ENCODE results near the gene TNFAIP2.

Gene TNFAIP2

GRCh38 chr14:103125098-103126070, 2.1 kb downstream of the TNFAIP2 start:
- no peak overlapping the region for H3K4me3 ChIP-seq (ENCODE audit: control insufficient read depth, low read depth, low read length)
- no peak for TF ChIP-seq CTCF (conservative IDR thresholded peaks at IDR 0.05; ENCODE audit: control insufficient read depth, insufficient read depth, low read depth, low read length)
- DNase-seq (ENCODE audit: low read depth), result no peak

- no peak for DNase-seq (ENCODE audit: low read depth)
- H3K4me3 ChIP-seq (ENCODE audit: control insufficient read depth, low read depth, low read length), result no peak overlapping the region
- TF ChIP-seq CTCF (conservative IDR thresholded peaks at IDR 0.05; ENCODE audit: control insufficient read depth, insufficient read depth, low read depth, low read length), result no peak
Measured at GRCh38 chr14:103126088-103126872, 3.0 kb downstream of the TNFAIP2 start.

GRCh38 chr14:103126873-103127304, 3.6 kb downstream of the TNFAIP2 start:
- H3K4me3 ChIP-seq (ENCODE audit: control insufficient read depth, low read depth, low read length), result no peak overlapping the region
- no peak for TF ChIP-seq CTCF (conservative IDR thresholded peaks at IDR 0.05; ENCODE audit: control insufficient read depth, insufficient read depth, low read depth, low read length)
- DNase-seq (ENCODE audit: low read depth), result no peak

GRCh38 chr14:103127356-103127755, 4.1 kb downstream of the TNFAIP2 start:
- no peak overlapping the region for H3K4me3 ChIP-seq (ENCODE audit: control insufficient read depth, low read depth, low read length)

GRCh38 chr14:103127861-103128598, 4.8 kb downstream of the TNFAIP2 start:
- TF ChIP-seq CTCF (conservative IDR thresholded peaks at IDR 0.05; ENCODE audit: control insufficient read depth, insufficient read depth, low read depth, low read length), result no peak
- DNase-seq (ENCODE audit: low read depth), result no peak
- H3K4me3 ChIP-seq (ENCODE audit: control insufficient read depth, low read depth, low read length), result no peak overlapping the region

More at GRCh38 chr14:103127356-103127755, 4.1 kb downstream of the TNFAIP2 start:
- no peak for TF ChIP-seq CTCF (conservative IDR thresholded peaks at IDR 0.05; ENCODE audit: control insufficient read depth, insufficient read depth, low read depth, low read length)
- no peak for DNase-seq (ENCODE audit: low read depth)

GRCh38 chr14:103128631-103129300, 5.5 kb downstream of the TNFAIP2 start:
- no peak overlapping the region for H3K4me3 ChIP-seq (ENCODE audit: control insufficient read depth, low read depth, low read length)
- no peak for DNase-seq (ENCODE audit: low read depth)
- no peak for TF ChIP-seq CTCF (conservative IDR thresholded peaks at IDR 0.05; ENCODE audit: control insufficient read depth, insufficient read depth, low read depth, low read length)
